Kidney (tissue), 14 donors: ENCODE results near the gene OLA1. TPM values are rescaled to one million over a fixed set of nuclear protein-coding genes. Genes with fewer than 3 reads are reported as not detected.
A peak's percentile ranks its signal among the peaks of the same experiment; 100 is the strongest.

Source experiments
- DNase-seq, 5 donors: peaks; one replicate each; pipeline ENCODE4 v3.0.0-alpha.2; 2013 to 2020
- FAIRE-seq: peaks from 2 replicates; lab custom pipeline; 2012; peaks lifted over from hg19 to GRCh38; lab: Jason Lieb, UNC
- H3K27ac ChIP-seq, 2 donors: one replicate each; pipeline ENCODE4 v1.7.0; 2013; ENCODE audit warnings: low read depth in 2 of 2, low read length in 2 of 2, inconsistent platforms in 1 of 2
- H3K27me3 ChIP-seq: one replicate; pipeline ENCODE4 v1.7.1; 2013; ENCODE audit warnings: low read length, inconsistent platforms; ENCODE audit not compliant: control insufficient read depth, insufficient read depth
- H3K36me3 ChIP-seq, 3 donors: one replicate each; pipeline versions ENCODE4 v1.7.0 to v1.7.1; 2013; ENCODE audit warnings: low read length in 3 of 3, control low read depth in 1 of 3, inconsistent platforms in 1 of 3; ENCODE audit not compliant: insufficient read depth in 3 of 3, control insufficient read depth in 2 of 3
- H3K4me1 ChIP-seq, 3 donors: one replicate each; pipeline versions ENCODE4 v1.7.0 to v1.7.1; 2013; ENCODE audit warnings: low read length in 3 of 3, inconsistent platforms in 1 of 3, low read depth in 1 of 3; ENCODE audit not compliant: control insufficient read depth in 2 of 3, insufficient read depth in 2 of 3
- H3K4me3 ChIP-seq, 3 donors: one replicate each; pipeline versions ENCODE4 v1.7.0 to v1.8.1; 2013; ENCODE audit warnings: low read length in 3 of 3, control low read depth in 1 of 3, inconsistent platforms in 1 of 3
- H3K9ac ChIP-seq, 3 donors: one replicate each; pipeline versions ENCODE4 v1.7.0 to v1.7.1; 2013; ENCODE audit warnings: low read length in 3 of 3, control low read depth in 1 of 3, inconsistent platforms in 1 of 3
- H3K9me3 ChIP-seq, 3 donors: one replicate each; pipeline versions ENCODE4 v1.7.0 to v1.7.1; 2013; ENCODE audit warnings: low read length in 3 of 3, control low read depth in 1 of 3, inconsistent platforms in 1 of 3; ENCODE audit not compliant: control insufficient read depth in 2 of 3, insufficient read depth in 1 of 3
- CTCF ChIP-seq: IDR thresholded peaks from 3 replicates; pipeline ENCODE4 v1.5.1; 2012; ENCODE audit warnings: mild to moderate bottlenecking, moderate library complexity, borderline replicate concordance; ENCODE audit not compliant: insufficient read depth; ENCODE audit errors: extremely low read depth
- intact Hi-C: fragments of 100-400 bp; cut with DNase I; formaldehyde crosslinking; loops from one replicate; pipeline ENCODE4 v1.11.1; 2022
- polyA plus RNA-seq: library from polyadenylated mRNA; stranded (reverse); fragments of 350-450 nt; fragmentation: Illumina TruSeq; extraction: RNeasy Lipid Tissue Mini Kit (QIAGEN cat#74804); gene quantifications from one replicate; pipeline ENCODE4 v1.2.3, GENCODE V29; 2014; ENCODE audit warnings: low read depth, low replicate concordance; ENCODE audit not compliant: insufficient read depth
- total RNA-seq: library from RNA; stranded (reverse); fragmentation: NEBNext Ultra II Directional; extraction: Animal tissue kit (Norgen Biotek cat#: 25700); gene quantifications from one replicate; pipeline ENCODE4 v1.2.1, GENCODE V29; 2021
- donor health status: control.
- donor health status: control.
- donor health status: control.
- donor health status: control.
- donor health status: control.
- donor health status: DM: yes; HTN: yes; CAD: no.
- donor health status: Normal renal cell carcinoma (clear cell type).

The OLA1 gene
- total and polyA plus RNA-seq, 2 donors from 2014 or later, result 64.2 to 90.0 TPM

- no peak overlapping the region for H3K4me3 ChIP-seq
- DNase-seq (no peak), FAIRE-seq (no peak)
- no peak overlapping the region for H3K9ac ChIP-seq
- no peaks in the 10 kb centered on the region for H3K27me3 ChIP-seq
- no peaks in the 10 kb centered on the region for H3K9me3 ChIP-seq
- H3K36me3 ChIP-seq, result no peaks in the 10 kb centered on the region
- no peaks in the 10 kb centered on the region for H3K4me1 ChIP-seq
- intact Hi-C loops, result no loop called here
- H3K27ac ChIP-seq, result no peak overlapping the region
- TF ChIP-seq CTCF, result no peak
These were observed 102.5 kb downstream of the OLA1 start for GRCh38 chr2:174145827-174146226.

GRCh38 chr2:174142290-174142689 lies 106.0 kb downstream of the OLA1 start:
- no peaks in the 10 kb centered on the region for H3K27me3 ChIP-seq
- no peak for TF ChIP-seq CTCF
- DNase-seq (no peak), FAIRE-seq (no peak)
- no peak overlapping the region for H3K9ac ChIP-seq
- no peaks in the 10 kb centered on the region for H3K9me3 ChIP-seq
- H3K4me3 ChIP-seq, result no peak overlapping the region
- no peaks in the 10 kb centered on the region for H3K4me1 ChIP-seq
- intact Hi-C loops, result no loop called here
- H3K36me3 ChIP-seq, result peaks cover 0 to 1% (median 0%) of the 10 kb centered on the region in 3 donors
- H3K27ac ChIP-seq, result no peak overlapping the region

DNA sequence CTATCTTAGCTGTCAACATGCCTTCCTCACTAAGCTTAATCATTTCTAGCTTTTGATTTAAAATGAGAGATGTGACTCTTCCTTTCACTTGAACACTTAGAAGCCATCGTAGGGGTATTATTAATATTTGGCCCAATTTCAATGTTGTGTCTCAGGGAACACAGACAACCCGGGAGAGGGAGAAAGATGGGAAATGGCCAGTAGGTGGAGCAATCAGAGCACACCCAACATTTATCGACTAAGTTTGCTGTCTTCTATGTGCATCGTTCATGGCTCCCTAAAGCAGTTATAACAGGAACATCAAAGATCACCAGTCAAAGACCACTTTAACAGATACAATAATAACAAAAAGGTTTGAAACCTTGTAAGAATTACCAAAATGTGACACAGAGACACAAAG lies 110.2 kb downstream of the OLA1 start:
- Histone ChIP-seq H3K27ac (no peak overlapping the region), H3K9me3 (no peaks in the 10 kb centered on the region), H3K36me3 (peaks cover 0 to 5% (median 2%) of the 10 kb centered on the region in 3 donors), H3K4me3 (no peak overlapping the region), H3K4me1 (no peaks in the 10 kb centered on the region), H3K27me3 (no peaks in the 10 kb centered on the region), H3K9ac (no peak overlapping the region)
- TF ChIP-seq CTCF, result peak; percentile 15
- FAIRE-seq (no peak), DNase-seq (no peak)
- intact Hi-C loops, result no loop called here

- no peaks in the 10 kb centered on the region for H3K9me3 ChIP-seq
- H3K9ac ChIP-seq, result no peak overlapping the region
- TF ChIP-seq CTCF, result no peak
- DNase-seq (no peak), FAIRE-seq (no peak)
- no peak overlapping the region for H3K4me3 ChIP-seq
- H3K27ac ChIP-seq, result no peak overlapping the region
- H3K4me1 ChIP-seq, result no peaks in the 10 kb centered on the region
- intact Hi-C loops, result no loop called here
- H3K27me3 ChIP-seq, result no peaks in the 10 kb centered on the region
- peaks cover 0 to 5% (median 2%) of the 10 kb centered on the region in 3 donors for H3K36me3 ChIP-seq
These were observed 112.4 kb downstream of the OLA1 start for GRCh38 chr2:174135981-174136380.
